ENCODE data around the gene DBH. TPM values are rescaled to one million over a fixed set of nuclear protein-coding genes. Genes with fewer than 3 reads are reported as not detected.

Gene DBH
- total and polyA plus RNA-seq, 10 of the 15 experiments (the other 5 are each of a cell fraction or from before 2014, with no cell fraction given), result not detected

DNA sequence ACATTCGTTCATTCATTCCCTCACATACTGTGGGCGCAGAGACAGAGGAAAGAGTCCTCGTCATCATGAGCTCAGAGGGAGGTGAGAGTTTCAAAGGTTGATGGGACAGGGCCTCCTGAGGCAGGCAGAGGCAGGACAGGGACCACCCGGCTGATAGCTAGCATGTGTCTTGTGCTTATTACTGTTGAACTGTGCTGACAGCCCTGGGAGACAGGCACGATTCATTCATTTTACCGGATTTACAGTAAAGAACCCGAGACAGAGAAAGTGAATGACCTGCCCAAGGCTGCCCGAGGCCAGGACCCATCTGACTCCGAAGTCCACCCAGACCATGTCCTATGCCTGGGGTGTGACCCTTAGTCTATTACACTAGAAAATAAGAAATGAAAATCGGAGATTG lies 22.1 kb upstream of the DBH start (continued):
- TF ChIP-seq, protein P1, sequence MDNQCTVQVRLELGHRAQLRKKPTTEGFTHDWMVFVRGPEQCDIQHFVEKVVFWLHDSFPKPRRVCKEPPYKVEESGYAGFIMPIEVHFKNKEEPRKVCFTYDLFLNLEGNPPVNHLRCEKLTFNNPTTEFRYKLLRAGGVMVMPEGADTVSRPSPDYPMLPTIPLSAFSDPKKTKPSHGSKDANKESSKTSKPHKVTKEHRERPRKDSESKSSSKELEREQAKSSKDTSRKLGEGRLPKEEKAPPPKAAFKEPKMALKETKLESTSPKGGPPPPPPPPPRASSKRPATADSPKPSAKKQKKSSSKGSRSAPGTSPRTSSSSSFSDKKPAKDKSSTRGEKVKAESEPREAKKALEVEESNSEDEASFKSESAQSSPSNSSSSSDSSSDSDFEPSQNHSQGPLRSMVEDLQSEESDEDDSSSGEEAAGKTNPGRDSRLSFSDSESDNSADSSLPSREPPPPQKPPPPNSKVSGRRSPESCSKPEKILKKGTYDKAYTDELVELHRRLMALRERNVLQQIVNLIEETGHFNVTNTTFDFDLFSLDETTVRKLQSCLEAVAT (IDR thresholded peaks at IDR 0.05), result no peak
- TF ChIP-seq NFXL1 (IDR thresholded peaks at IDR 0.05; ENCODE audit: borderline replicate concordance), result no peak

DNA sequence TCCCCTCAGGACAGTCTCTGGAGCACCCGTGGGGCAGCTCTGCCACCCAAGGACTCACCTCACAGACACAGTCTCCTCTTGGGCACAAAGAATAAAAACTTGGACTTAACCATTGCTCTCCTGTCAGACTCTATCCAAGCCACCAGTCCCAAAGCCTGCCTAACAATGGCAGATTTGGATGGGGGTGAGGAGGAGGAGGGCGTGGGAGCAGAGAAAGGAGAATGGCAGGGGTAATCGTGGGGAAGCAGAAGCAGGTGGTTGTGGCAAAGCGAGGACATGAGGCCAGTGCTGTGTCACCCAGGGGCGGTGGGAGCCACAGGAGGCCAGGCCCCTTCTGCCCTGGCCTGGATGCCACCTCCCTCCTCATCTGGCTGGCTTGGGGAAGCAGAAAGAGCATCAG lies 21.5 kb upstream of the DBH start:
- Histone ChIP-seq H4K20me1 (ENCODE audit: control insufficient read depth, insufficient read depth) (no peaks in the 10 kb centered on the region), H3K79me2 (ENCODE audit: control insufficient read depth, insufficient read depth, low read length) (no peaks in the 10 kb centered on the region), H3K9me3 (replicated peaks; ENCODE audit: control insufficient read depth, insufficient read depth, low read length) (no peaks in the 10 kb centered on the region), H3K27me3 (replicated peaks in 1 of 2; ENCODE audit: control insufficient read depth in 2 of 2, insufficient read depth in 2 of 2, low read length in 1 of 2) (peaks cover 0 to 3% of the 10 kb centered on the region in 2 experiments; a peak in 2 of 4 replicates), H3K4me2 (ENCODE audit: control insufficient read depth, insufficient read depth) (no peak overlapping the region), H2AFZ (ENCODE audit: control insufficient read depth, low read depth, low read length) (no peak overlapping the region), H3K36me3 (ENCODE audit: control insufficient read depth in 2 of 2, insufficient read depth in 2 of 2, low read length in 1 of 2) (no peaks in the 10 kb centered on the region), H3K9ac (ENCODE audit: control insufficient read depth, insufficient read depth, low read length) (no peak overlapping the region), H3K27ac (ENCODE audit: control insufficient read depth, insufficient read depth) (no peak overlapping the region), H3K4me3 (no peak overlapping the region), H3K4me1 (ENCODE audit: control insufficient read depth, insufficient read depth, low read length) (peaks cover 1% of the 10 kb centered on the region; the same call in 1 of the 2 replicates)
- WGBS (ENCODE audit: insufficient coverage, insufficient replicate concordance, low lambda C conversion rate, missing lambda C conversion rate), result 30% methylated on average over 4 of the region's 5 CpGs
- ChIA-PET POLR2A (no interaction called here), CTCF (no interaction called here), RAD21 (ENCODE audit: unreplicated experiment) (interaction anchor here (0.5 kb wide), 1 partner anchor 680 kb away, joined by 3 read pairs; no protein-coding TSS in a partner anchor), SMC1A (ENCODE audit: uncharacterized antibody, unreplicated experiment) (no interaction called here)
- FAIRE-seq (no peak), ATAC-seq (no peak), DNase-seq (ENCODE audit: low read depth, low spot score) (no peak)
- BruUV-seq (replicated peaks), result no TSS peak
- in situ Hi-C loops (cut with MboI) (no loop called here), intact Hi-C loops (cut with micrococcal nuclease; ENCODE audit: unreplicated experiment) (no loop called here)
- TF ChIP-seq IKZF2 (IDR thresholded peaks at IDR 0.05) (no peak), MYC (IDR thresholded peaks at IDR 0.05; ENCODE audit: insufficient read depth, insufficient read length, insufficient replicate concordance, low read length, severe bottlenecking) (no peak), RAD51 (IDR thresholded peaks at IDR 0.05) (no peak), FOXK2 (IDR thresholded peaks at IDR 0.05) (no peak), KLF5 (IDR thresholded peaks at IDR 0.05; ENCODE audit: partially characterized antibody) (no peak), TAF1 (IDR thresholded peaks at IDR 0.05; ENCODE audit: borderline replicate concordance, low read depth, low read length) (no peak), KDM1A (IDR thresholded peaks at IDR 0.05; ENCODE audit: borderline replicate concordance) (no peak), EZH2 (IDR thresholded peaks at IDR 0.05; ENCODE audit: borderline replicate concordance, control insufficient read depth, low read depth, low read length) (no peak), SUPT20H (IDR thresholded peaks at IDR 0.05; ENCODE audit: borderline replicate concordance, control insufficient read depth, low read depth, low read length) (no peak), CREM (IDR thresholded peaks at IDR 0.05; ENCODE audit: low read depth) (no peak)
- TF ChIP-seq, protein P2, sequence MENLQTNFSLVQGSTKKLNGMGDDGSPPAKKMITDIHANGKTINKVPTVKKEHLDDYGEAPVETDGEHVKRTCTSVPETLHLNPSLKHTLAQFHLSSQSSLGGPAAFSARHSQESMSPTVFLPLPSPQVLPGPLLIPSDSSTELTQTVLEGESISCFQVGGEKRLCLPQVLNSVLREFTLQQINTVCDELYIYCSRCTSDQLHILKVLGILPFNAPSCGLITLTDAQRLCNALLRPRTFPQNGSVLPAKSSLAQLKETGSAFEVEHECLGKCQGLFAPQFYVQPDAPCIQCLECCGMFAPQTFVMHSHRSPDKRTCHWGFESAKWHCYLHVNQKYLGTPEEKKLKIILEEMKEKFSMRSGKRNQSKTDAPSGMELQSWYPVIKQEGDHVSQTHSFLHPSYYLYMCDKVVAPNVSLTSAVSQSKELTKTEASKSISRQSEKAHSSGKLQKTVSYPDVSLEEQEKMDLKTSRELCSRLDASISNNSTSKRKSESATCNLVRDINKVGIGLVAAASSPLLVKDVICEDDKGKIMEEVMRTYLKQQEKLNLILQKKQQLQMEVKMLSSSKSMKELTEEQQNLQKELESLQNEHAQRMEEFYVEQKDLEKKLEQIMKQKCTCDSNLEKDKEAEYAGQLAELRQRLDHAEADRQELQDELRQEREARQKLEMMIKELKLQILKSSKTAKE (IDR thresholded peaks at IDR 0.05; ENCODE audit: low read depth, poor library complexity, severe bottlenecking), result no peak
- TF ChIP-seq, protein P3, sequence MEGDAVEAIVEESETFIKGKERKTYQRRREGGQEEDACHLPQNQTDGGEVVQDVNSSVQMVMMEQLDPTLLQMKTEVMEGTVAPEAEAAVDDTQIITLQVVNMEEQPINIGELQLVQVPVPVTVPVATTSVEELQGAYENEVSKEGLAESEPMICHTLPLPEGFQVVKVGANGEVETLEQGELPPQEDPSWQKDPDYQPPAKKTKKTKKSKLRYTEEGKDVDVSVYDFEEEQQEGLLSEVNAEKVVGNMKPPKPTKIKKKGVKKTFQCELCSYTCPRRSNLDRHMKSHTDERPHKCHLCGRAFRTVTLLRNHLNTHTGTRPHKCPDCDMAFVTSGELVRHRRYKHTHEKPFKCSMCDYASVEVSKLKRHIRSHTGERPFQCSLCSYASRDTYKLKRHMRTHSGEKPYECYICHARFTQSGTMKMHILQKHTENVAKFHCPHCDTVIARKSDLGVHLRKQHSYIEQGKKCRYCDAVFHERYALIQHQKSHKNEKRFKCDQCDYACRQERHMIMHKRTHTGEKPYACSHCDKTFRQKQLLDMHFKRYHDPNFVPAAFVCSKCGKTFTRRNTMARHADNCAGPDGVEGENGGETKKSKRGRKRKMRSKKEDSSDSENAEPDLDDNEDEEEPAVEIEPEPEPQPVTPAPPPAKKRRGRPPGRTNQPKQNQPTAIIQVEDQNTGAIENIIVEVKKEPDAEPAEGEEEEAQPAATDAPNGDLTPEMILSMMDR (IDR thresholded peaks at IDR 0.05 in 2 of 3, conservative IDR thresholded peaks at IDR 0.05 in 1 of 3; ENCODE audit: control insufficient read depth in 2 of 3, extremely low read depth in 1 of 3, insufficient read depth in 1 of 3, low read depth in 3 of 3, low read length in 3 of 3), result no peak
- TF ChIP-seq, protein P4, sequence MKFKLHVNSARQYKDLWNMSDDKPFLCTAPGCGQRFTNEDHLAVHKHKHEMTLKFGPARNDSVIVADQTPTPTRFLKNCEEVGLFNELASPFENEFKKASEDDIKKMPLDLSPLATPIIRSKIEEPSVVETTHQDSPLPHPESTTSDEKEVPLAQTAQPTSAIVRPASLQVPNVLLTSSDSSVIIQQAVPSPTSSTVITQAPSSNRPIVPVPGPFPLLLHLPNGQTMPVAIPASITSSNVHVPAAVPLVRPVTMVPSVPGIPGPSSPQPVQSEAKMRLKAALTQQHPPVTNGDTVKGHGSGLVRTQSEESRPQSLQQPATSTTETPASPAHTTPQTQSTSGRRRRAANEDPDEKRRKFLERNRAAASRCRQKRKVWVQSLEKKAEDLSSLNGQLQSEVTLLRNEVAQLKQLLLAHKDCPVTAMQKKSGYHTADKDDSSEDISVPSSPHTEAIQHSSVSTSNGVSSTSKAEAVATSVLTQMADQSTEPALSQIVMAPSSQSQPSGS (IDR thresholded peaks at IDR 0.05; ENCODE audit: low read length), result no peak
